Activated T-helper 1 cell treated with Interleukin-2 at 50 U/mL for 16 hours (primary cell): Measurements from ENCODE around the gene MAPRE3.

ENCODE experiments used
- DNase-seq: peaks from one replicate; pipeline ENCODE4 v3.0.0-alpha.2; 2020; ENCODE audit warnings: low read depth

The MAPRE3 gene

GRCh38 chr2:26950246-26950645 is 20.2 kb upstream of the MAPRE3 start:
- DNase-seq = no peak

DNA sequence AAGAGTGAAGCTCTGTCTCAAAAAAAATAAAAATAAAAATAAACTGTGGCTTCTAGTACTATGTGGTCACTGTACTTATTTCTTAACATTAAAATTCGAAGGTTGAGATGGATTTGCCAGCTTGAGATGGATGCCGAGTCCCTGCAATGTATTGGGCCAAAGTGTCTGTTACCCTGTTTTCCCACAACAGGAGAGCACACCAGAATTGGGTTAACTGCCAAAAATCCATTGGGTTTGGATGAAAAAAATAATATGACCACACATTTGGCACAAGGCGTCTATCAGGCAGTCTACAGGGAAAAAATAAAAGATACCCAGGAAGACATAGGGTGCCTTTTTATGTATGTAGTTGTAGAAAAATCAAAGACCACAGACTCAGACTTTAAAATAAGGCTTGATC is 19.2 kb upstream of the MAPRE3 start:
- DNase-seq = no peak

DNA sequence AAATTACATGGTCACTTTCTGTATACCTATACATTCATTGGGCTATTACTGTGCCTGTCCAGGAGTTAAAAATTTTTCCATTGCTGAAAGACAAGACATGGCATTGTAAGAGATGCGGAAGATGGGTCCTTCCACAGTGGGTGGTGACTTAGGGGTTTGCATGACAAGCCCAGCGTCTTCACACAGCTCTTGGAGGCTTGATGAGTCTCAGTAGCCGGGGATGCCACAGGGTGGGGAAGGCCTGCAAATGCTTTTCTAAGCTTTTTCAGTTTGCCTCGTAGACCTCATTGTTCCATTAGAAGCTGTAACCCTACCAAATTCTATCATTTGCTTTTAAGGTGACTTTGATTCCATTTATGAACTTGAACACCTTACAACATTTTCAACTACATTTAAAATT is 18.1 kb upstream of the MAPRE3 start:
- no peak for DNase-seq

DNA sequence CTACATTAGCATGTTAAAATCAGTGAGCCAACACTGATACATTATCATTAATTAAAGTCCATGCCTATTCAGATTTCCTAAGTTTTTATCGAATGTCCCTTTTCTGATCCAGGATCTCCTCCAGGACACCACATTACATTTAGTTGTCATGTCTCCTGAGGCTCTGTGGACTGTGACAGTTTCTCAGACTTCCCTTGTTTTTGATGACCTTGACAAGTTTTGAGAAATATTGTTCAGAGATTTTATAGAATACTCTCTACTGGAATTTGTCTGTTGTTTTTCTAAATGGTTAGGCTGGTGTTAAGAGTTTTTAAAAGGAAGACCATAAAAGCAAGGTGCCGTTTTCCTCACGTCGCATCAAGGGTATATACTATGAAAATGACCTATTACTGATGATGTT is 16.3 kb upstream of the MAPRE3 start:
- DNase-seq = no peak

GRCh38 chr2:26957041-26957440 is 13.4 kb upstream of the MAPRE3 start:
- no peak for DNase-seq

GRCh38 chr2:26957534-26957933 is 12.9 kb upstream of the MAPRE3 start:
- DNase-seq = no peak

- DNase-seq = no peak
These were observed 11.1 kb upstream of the MAPRE3 start for GRCh38 chr2:26959331-26959730.

DNA sequence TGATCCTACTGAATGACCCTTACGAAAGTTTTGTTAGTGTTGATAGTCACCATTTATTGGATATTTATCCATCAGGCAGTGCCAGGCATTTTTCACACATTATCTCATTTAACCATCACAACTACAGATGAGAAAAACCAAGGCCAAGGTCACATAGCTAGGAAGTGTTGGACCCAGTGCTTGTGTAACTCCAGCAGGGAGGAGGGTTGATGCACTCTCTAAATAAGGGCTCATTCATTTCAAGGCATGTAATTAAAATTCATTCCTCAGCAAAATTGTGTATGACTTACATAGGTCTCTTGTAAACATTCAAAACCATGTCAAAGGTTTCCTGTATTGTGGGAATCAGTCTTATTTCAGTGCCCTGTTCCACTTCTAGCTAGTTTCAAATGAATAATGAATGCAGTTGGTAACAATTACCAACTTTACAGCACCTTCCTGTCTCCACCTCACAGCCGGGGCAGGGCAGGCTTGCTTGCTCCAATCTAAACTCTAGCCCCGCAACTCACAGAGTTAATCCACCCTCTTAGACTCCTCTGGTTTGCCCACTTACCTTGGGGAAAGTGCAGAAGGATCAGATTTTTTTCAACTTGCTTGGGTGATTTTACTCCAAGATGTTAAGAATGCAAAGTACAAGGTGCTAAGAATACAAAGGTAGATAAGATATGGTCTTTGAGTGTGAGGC is 5.8 kb upstream of the MAPRE3 start:
- DNase-seq = no peak

GRCh38 chr2:26968001-26968400 is 2.4 kb upstream of the MAPRE3 start:
- DNase-seq = no peak

DNA sequence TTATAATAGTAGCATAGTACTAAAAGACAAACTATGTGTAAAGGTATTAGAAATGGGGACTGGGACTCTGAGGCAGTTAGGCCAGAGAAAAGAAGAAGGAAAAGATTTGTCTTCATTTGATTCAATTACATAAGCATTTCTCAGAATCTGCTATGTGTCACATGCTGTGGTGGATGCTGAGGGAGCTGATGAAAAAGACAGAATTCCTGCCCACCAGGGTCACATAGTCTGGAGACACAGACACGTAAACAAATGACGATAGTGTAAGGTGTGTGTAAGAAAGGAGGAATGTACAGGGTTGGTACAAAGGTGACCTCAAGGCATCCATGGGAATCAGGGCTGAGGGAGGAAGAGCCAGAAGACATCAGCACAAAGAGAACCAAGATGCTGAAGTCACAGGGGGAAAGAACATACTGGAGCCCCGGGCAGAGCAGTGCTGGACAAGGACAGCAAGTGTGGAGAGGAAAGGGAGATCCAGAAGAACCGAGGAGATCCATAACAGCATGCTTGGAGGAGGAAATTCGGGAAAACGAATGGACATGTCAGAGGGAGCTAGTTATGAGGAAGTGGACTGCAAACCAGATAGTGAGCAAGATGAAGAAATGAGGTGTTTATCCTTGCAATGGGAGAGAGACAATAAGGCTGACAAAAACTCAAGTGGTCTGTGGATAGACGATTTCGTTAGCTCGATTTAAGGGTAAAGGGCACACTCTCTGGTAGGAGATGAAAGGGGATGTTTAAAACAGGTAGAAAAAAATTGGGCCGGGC is 1.2 kb upstream of the MAPRE3 start:
- no peak for DNase-seq

GRCh38 chr2:26970928-26971627 is 641 bp downstream of the MAPRE3 start:
- no peak for DNase-seq

DNA sequence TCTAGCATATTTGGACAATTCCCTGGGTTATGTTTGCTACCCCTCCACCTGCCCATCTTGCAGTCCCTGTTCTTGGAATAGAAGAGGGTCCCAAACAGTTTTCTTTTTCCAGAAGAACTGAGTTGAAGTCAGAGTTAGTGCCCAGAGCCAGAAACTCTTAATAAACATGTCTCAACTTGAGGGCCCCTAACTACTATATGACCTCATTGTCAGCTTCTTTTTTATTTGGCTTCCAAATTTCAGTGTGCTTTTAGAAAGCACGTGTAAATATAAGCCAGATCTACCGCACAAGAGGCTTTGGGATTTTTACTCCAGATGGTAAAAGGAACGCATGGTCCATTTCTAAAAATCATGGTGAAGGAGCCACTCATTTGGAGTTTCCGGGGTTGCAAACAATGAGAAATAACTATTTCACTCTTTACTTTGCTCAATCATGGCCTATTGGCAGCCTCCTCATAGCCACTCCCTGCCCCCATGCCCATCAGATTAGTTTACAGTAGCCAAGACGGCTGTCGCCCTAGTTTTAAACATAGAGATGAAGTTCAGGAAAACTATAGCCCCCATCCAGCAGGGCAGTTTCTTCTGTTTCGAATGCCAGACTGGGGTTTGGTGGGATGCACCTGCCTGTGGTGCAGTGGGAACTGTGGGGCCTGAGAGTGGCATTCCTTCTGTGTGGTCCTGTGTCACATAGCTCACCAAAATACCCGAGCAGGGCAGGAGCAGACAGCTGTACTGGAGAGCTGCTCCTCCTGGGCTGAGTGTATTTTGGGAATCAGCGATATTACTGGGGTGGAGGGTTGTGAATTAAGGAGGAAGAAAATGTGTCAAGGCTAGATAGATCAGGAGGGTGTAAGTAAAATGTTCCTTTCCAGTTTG is 1.7 kb downstream of the MAPRE3 start:
- no peak for DNase-seq

DNA sequence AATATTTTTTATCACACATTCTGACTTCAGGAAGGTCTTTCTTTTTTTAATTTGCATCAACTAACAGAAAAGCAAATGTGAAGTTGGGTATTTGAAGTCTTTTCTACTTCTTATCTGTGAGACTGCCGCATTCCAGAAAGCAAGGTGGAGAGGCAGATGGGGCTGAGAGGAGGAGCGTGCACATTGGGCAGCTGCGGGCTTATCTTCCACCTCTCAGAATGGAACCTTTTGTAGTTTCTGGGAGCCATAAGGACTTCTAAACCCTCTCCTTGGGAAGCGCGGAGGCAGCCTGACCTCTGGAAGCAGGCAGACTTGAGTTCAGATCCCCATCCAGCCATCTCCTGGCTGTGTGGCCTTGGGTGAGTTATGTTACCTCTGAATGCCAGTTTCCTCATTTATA is 3.9 kb downstream of the MAPRE3 start:
- DNase-seq = no peak

GRCh38 chr2:26975102-26975501 is 4.7 kb downstream of the MAPRE3 start:
- DNase-seq = no peak

DNA sequence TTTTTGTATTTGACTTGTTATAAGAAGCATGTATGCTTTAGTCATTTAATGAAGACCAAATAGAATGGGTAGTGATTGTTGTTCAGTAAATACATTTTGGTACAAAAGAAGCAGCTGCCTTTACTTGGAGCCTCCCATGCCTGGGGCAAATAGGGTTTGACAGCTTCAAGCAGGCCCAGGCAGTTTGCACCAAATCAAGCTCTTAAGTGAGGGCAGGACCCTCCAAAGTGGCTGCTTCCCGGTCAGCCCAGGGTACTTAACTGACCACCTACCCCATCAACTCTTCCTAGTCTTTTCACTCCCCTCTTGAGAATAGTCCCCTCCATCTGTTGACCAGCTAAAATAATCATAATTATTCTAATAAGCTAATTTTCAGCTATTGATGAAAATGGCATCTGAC is 5.2 kb downstream of the MAPRE3 start:
- DNase-seq = no peak

DNA sequence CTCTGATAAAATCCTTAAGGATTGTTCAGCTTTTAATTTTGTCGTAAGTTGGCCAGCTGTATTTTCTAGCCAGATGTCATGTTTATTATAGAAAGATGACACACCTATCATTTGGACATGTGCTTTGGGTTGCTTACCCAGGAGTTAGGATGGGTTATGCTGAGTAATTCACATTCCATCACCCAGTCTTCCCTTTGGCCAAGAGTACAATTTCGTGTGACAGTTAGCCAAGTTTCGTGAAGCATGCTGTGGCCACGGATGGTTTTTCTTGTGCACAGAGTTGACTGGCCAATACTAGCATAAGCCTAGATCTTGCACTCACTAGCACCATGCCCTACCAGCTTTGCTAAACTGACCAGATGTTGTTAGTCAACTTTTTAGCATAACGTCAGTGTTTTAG is 5.8 kb downstream of the MAPRE3 start:
- DNase-seq = no peak

DNA sequence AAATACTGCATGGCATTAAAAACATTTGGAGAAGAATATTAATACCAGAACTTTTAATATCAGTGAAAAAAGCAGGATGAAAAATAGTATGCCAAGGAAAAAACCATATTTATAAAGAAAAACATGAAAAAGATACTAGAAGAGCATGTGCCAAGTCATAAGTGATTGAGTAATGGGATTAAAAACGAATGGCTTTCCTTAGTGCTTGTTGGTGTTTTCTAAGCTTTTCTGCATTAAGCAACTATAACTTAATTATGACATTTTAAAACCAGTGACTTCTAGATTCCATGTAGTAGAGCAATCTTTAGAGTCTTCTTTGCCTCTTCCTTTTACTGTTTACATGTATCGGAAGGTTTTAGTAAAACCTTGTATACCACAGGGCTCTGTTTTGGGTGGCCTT is 6.6 kb downstream of the MAPRE3 start:
- DNase-seq = no peak

GRCh38 chr2:26978061-26978596 is 7.7 kb downstream of the MAPRE3 start:
- DNase-seq = no peak

- no peak for DNase-seq
These were observed 9.3 kb downstream of the MAPRE3 start for GRCh38 chr2:26979741-26980140.

- no peak for DNase-seq
These were observed 10.5 kb downstream of the MAPRE3 start for GRCh38 chr2:26980971-26981370.

DNA sequence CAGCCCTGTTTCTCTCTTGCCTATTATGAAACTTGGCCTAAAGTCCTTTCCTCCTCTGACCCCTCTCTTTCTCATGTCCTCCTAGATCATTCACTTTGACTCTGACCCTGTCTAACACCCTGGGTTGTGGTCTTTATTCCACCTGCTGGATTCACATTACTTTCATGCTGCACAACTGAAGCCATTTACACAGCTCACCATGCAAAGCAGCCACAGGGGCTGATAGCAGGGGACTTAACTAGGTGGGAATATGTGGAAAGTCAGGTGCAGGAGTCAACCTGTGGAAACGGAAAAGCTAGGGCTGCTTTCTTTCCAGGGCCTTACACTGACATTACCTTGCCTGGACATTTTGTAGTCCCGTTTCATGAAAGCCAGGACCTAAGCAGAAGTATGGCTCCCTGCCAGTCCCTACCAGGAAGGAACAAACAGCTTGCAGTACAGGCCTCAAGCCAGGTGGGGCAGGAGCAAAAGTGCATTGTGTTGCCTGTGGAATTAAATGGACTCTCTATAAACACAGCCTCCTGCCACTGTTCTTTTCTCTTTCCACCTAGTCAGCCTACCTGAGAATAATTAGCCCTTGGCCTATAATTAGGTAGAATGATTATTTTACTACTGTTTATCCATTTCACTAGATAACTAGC is 11.8 kb downstream of the MAPRE3 start:
- no peak for DNase-seq
